ENCODE data around the gene SULT1B1.

DNA sequence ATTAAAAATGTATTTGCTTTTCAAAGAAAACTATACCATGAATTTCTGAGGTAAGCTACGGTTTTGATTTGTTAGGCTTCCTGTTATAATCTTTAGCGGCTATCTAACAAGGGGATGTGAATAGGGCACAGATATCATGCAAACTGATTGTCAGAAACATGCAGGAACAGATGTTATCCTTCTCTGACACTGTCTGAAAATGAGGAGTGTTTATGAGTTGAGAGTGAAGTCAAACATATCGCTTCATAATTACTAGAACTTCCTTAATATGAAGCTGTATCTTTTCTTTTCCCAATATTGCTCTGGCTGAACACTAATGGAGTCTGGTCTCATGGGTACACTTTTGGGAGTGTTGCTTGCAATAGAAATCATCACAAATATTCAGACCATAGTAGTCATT, 16.3 kb upstream of the SULT1B1 start:
- TF ChIP-seq POLR2A (IDR thresholded peaks at IDR 0.05), result no peak
- TF ChIP-seq CTCF (IDR thresholded peaks at IDR 0.05), result no peak
- TF ChIP-seq EP300 (IDR thresholded peaks at IDR 0.05), result no peak

Data from tibial nerve (tissue), 4 donors.